Tibial nerve (tissue), 4 donors: ENCODE measurements around the gene IFT57. TPM values are rescaled to one million over a fixed set of nuclear protein-coding genes. Genes with fewer than 3 reads are reported as not detected.

Experiments used
- DNase-seq, 2 donors: peaks; one replicate each; pipeline ENCODE4 v3.0.0-alpha.2; 2019; ENCODE audit warnings: low spot score in 2 of 2
- H3K27ac ChIP-seq, 4 donors: fragments of 200-600 bp; sonication (generic) in 3 of 4; one replicate each; pipeline ENCODE4 v1.5.1; 2017 to 2019; ENCODE audit warnings: mild to moderate bottlenecking in 1 of 4
- H3K27me3 ChIP-seq, 2 donors: fragments of 200-600 bp; sonication (generic) in 1 of 2; one replicate each; pipeline versions ENCODE4 v1.5.1 to v1.6.0; 2017 to 2019
- H3K36me3 ChIP-seq, 3 donors: fragments of 200-600 bp; sonication (generic); one replicate each; pipeline ENCODE4 v1.5.1; 2018 to 2019
- H3K4me1 ChIP-seq, 4 donors: fragments of 200-600 bp; sonication (generic) in 3 of 4; one replicate each; pipeline ENCODE4 v1.5.1; 2017 to 2019
- H3K4me3 ChIP-seq, 4 donors: fragments of 200-600 bp; sonication (generic) in 3 of 4; one replicate each; pipeline ENCODE4 v1.5.1; 2017 to 2019; ENCODE audit warnings: mild to moderate bottlenecking in 1 of 4, moderate library complexity in 1 of 4
- H3K9me3 ChIP-seq, 4 donors: fragments of 200-600 bp; sonication (generic) in 3 of 4; one replicate each; pipeline ENCODE4 v1.5.1; 2017 to 2019
- EP300 ChIP-seq, 2 donors: sonication (generic); formaldehyde crosslinking; IDR thresholded peaks; one replicate each; pipeline ENCODE4 v1.6.1; 2017; ENCODE audit warnings: antibody characterized with exemption in 2 of 2, mild to moderate bottlenecking in 1 of 2
- POLR2A ChIP-seq, 2 donors: fragments of 450-650 bp; IDR thresholded peaks; one replicate each; pipeline ENCODE4 v1.6.1; 2017; ENCODE audit warnings: antibody characterized with exemption in 2 of 2, mild to moderate bottlenecking in 2 of 2, moderate library complexity in 2 of 2
- WGBS, 2 donors: methylation state at CpG; one replicate each; pipeline ENCODE4 v1.1.5; 2018; 5-methylcytosine and 5-hydroxymethylcytosine counted together
- total RNA-seq, 4 donors: library from RNA; depleted of rRNA; stranded (reverse); fragments of >200 nt; gene quantifications; one replicate each; pipeline ENCODE4 v1.1.0, GENCODE V29; 2016
- TF ChIP-seq, protein P1 (sequence below), 5 experiments: fragments of 200-600 bp in 3 of 5; fragments of 450-650 bp in 2 of 5; sonication (generic) in 3 of 5; IDR thresholded peaks; one replicate each; pipeline ENCODE4 v1.5.1; 2016 to 2019; ENCODE audit warnings: antibody characterized with exemption in 5 of 5, mild to moderate bottlenecking in 3 of 5, moderate library complexity in 2 of 5

IFT57 gene
- total RNA-seq, 4 donors from 2014 or later: 49.6 to 97.1 (median 63.5) TPM

DNA sequence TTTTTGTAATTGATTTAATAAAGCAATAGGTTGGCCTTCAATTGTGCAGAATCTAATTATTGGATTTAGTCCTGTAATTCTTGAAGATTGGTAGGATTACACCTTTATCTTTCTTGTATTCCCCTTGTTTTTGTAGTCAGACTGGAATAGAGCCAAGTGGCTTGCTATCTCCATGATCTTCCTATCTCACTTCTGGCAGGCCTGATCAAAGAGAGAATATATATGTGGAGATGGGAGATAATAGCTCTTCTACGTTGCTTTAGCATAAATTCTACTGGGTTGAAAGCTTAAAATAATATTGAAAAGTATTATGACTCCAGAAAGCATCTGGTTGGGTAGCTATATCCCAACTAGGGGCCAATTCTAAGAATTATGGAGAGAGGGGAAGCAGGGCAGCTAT, 16.9 kb upstream of the IFT57 start:
- TF ChIP-seq, protein P1, sequence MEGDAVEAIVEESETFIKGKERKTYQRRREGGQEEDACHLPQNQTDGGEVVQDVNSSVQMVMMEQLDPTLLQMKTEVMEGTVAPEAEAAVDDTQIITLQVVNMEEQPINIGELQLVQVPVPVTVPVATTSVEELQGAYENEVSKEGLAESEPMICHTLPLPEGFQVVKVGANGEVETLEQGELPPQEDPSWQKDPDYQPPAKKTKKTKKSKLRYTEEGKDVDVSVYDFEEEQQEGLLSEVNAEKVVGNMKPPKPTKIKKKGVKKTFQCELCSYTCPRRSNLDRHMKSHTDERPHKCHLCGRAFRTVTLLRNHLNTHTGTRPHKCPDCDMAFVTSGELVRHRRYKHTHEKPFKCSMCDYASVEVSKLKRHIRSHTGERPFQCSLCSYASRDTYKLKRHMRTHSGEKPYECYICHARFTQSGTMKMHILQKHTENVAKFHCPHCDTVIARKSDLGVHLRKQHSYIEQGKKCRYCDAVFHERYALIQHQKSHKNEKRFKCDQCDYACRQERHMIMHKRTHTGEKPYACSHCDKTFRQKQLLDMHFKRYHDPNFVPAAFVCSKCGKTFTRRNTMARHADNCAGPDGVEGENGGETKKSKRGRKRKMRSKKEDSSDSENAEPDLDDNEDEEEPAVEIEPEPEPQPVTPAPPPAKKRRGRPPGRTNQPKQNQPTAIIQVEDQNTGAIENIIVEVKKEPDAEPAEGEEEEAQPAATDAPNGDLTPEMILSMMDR (IDR thresholded peaks at IDR 0.05): no peak
- TF ChIP-seq EP300 (IDR thresholded peaks at IDR 0.05): no peak
- no peak for TF ChIP-seq POLR2A (IDR thresholded peaks at IDR 0.05)
- H3K36me3 ChIP-seq: no peaks in the 10 kb centered on the region
- 52 to 68% methylated on average over 1 of the region's 1 CpG for WGBS, 2 donors

DNA sequence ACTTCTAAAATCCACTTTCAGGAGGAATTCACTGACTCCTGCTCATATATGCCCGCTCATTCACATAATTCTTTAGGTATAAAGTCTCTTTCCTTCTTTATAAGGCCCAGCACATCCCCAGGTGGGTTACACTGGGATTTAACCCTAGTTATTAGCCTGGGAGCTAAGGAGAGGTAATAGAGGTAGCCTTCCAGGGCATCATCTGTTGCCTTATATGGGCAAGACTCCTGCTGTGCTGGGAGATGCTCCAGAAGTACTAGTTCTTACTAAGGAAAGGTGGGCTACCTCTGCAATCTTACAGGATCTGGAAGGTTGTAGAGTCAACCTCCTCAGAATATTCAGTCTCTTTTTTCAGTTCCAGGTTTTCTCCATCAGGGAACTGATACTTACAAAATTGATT, 13.1 kb upstream of the IFT57 start:
- TF ChIP-seq, protein P1 (IDR thresholded peaks at IDR 0.05): no peak
- TF ChIP-seq POLR2A (IDR thresholded peaks at IDR 0.05): no peak
- TF ChIP-seq EP300 (IDR thresholded peaks at IDR 0.05): no peak
- H3K9me3 ChIP-seq: no peaks in the 10 kb centered on the region
- H3K4me3 ChIP-seq: no peak overlapping the region

More for the DNA sequence above, 16.9 kb upstream of the IFT57 start:
- Histone ChIP-seq H3K27ac (no peak overlapping the region), H3K9me3 (no peaks in the 10 kb centered on the region), H3K27me3 (no peaks in the 10 kb centered on the region), H3K4me3 (no peak overlapping the region), H3K4me1 (no peaks in the 10 kb centered on the region)
- no peak for DNase-seq

DNA sequence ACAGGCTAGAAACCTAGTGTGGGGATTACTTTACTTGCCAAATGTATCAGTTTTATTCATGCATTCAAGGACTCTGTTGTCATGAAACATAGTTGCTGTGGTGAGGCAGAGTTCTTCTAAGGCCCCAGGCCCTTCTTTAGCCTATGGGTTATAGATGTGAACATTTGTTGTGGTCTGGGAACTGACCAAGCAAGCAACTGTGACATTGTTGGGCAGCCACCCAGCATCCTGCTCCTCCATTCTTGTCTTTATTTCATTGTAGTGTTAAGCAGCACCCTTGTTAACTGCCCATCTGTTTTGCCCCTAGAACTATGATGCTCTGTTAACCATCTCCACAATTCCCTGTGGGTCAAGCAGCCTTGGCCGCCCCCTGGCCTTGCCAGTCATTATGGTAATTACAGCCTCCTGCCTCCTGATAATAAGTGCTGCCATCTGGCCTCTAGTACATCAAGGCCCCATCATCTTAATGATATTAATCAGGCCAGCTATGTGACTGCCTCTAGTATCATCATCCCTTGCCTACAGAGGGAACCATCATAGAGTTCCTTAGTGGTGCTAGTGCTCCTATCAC, 12.2 kb upstream of the IFT57 start:
- Histone ChIP-seq H3K4me1 (no peaks in the 10 kb centered on the region), H3K27me3 (no peaks in the 10 kb centered on the region), H3K9me3 (no peaks in the 10 kb centered on the region), H3K27ac (no peak overlapping the region), H3K4me3 (no peak overlapping the region), H3K36me3 (no peaks in the 10 kb centered on the region)
- TF ChIP-seq, protein P1 (IDR thresholded peaks at IDR 0.05): no peak
- no peak for TF ChIP-seq EP300 (IDR thresholded peaks at IDR 0.05)
- no peak for TF ChIP-seq POLR2A (IDR thresholded peaks at IDR 0.05)
- no peak for DNase-seq
- WGBS, 2 donors: 90 to 100% methylated on average over 1 of the region's 1 CpG

More for the DNA sequence above, 13.1 kb upstream of the IFT57 start:
- Histone ChIP-seq H3K27me3 (no peaks in the 10 kb centered on the region), H3K4me1 (no peaks in the 10 kb centered on the region), H3K36me3 (no peaks in the 10 kb centered on the region), H3K27ac (no peak overlapping the region)
- WGBS, 2 donors: 96 to 100% methylated on average over 1 of the region's 1 CpG
- no peak for DNase-seq

DNA sequence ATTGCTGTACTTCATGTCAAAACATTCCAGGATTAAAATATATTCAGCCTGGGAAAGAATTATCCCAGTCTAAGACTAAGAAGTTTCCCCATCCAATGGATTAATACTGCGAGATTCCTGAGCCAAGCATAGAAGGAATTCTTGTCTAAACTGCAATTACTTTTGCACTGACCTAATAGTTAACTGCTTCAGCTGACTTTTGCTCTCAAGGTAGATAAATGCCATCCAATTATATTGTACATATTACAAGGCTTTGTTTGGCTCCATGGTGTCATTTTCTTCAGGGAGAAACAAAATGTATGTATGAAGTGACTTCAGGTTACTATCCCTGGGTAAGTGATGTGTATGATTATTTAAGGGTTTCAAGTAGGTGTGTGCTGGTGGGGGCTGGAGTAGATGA, 6.1 kb upstream of the IFT57 start:
- Histone ChIP-seq H3K4me1 (peaks cover 0 to 15% (median 12%) of the 10 kb centered on the region in 4 donors), H3K27ac (no peak overlapping the region), H3K9me3 (no peaks in the 10 kb centered on the region), H3K4me3 (no peak overlapping the region), H3K36me3 (no peaks in the 10 kb centered on the region), H3K27me3 (no peaks in the 10 kb centered on the region)
- TF ChIP-seq EP300 (IDR thresholded peaks at IDR 0.05): no peak
- 80 to 91% methylated on average over 1 of the region's 1 CpG for WGBS, 2 donors
- no peak for DNase-seq

DNA sequence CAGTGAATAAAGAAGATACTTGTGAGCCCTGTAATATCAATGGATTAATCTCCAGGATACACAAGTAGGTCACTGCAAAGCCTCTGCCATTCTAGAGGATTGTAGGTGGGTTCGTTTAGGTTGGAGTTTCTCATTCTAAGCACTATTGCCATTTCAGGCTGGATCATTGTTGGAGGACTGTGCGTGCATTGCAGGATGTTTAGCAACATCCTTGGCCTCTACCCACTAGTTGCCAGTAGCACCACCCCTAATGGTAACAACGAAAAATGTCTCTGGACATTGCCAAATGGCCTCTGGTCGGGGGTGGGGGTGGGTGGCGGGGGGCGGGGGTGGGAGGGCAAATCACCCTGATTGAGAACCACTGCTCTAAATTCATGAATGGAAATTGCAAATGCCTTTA, 4.9 kb upstream of the IFT57 start:
- no peak overlapping the region for H3K27ac ChIP-seq
- no peaks in the 10 kb centered on the region for H3K36me3 ChIP-seq
- no peak for DNase-seq
- H3K9me3 ChIP-seq: no peaks in the 10 kb centered on the region
- TF ChIP-seq, protein P1 (IDR thresholded peaks at IDR 0.05): no peak
- TF ChIP-seq EP300 (IDR thresholded peaks at IDR 0.05) (no peak), POLR2A (IDR thresholded peaks at IDR 0.05) (no peak)
- peaks cover 0 to 20% (median 16%) of the 10 kb centered on the region in 4 donors for H3K4me1 ChIP-seq
- WGBS, 2 donors: 74 to 82% methylated on average over 6 of the region's 6 CpGs
- H3K27me3 ChIP-seq: no peaks in the 10 kb centered on the region
- no peak overlapping the region for H3K4me3 ChIP-seq
